Fibroblast of pulmonary artery (primary cell): ENCODE measurements around the gene SCPEP1.
A peak's percentile ranks its signal among the peaks of the same experiment; 100 is the strongest.

Experiments
- DNase-seq: peaks from one replicate; pipeline ENCODE4 v3.0.0-alpha.2; 2010; ENCODE audit warnings: low read depth
- H3K4me3 ChIP-seq: replicated peaks from 2 replicates; pipeline ENCODE4 v1.5.1; 2011; ENCODE audit warnings: low read depth, mild to moderate bottlenecking, control low read depth, low read length, moderate library complexity
- CTCF ChIP-seq: IDR thresholded peaks from 2 replicates; pipeline ENCODE4 v1.5.1; 2011; ENCODE audit warnings: mild to moderate bottlenecking, control low read depth, low read length, inconsistent platforms; ENCODE audit errors: missing control alignments

SCPEP1 gene

GRCh38 chr17:56977673-56978395, at the start of gene SCPEP1:
TSS of gene SCPEP1 (plus strand) at chr17:56978131. CDS start at chr17:56978160, 29 bp downstream.
- TF ChIP-seq CTCF: no peak

GRCh38 chr17:56928586-56928985, 49.3 kb upstream of the SCPEP1 start:
- no peak for DNase-seq
- no peak for TF ChIP-seq CTCF
- no peak overlapping the region for H3K4me3 ChIP-seq

More at GRCh38 chr17:56977673-56978395, at the start of gene SCPEP1:
- H3K4me3 ChIP-seq: peak within 1 kb of the TSS; percentile 84
- peak; percentile 74 for DNase-seq

- DNase-seq: no peak
- no peak overlapping the region for H3K4me3 ChIP-seq
- TF ChIP-seq CTCF: no peak
Observed at GRCh38 chr17:56929362-56929969, 48.5 kb upstream of the SCPEP1 start.

GRCh38 chr17:56930739-56931337, 47.1 kb upstream of the SCPEP1 start:
- H3K4me3 ChIP-seq: no peak overlapping the region
- no peak for TF ChIP-seq CTCF
- no peak for DNase-seq

GRCh38 chr17:56933151-56933745, 44.7 kb upstream of the SCPEP1 start:
- no peak overlapping the region for H3K4me3 ChIP-seq
- TF ChIP-seq CTCF: no peak
- no peak for DNase-seq

- no peak for DNase-seq
- H3K4me3 ChIP-seq: no peak overlapping the region
- no peak for TF ChIP-seq CTCF
Observed at GRCh38 chr17:56933868-56934267, 44.1 kb upstream of the SCPEP1 start.
